Fibroblast of lung (primary cell): ENCODE data around the gene IL2. TPM values are rescaled to one million over a fixed set of nuclear protein-coding genes. Genes with fewer than 3 reads are reported as not detected.

Experiments
- DNase-seq, 2 donors: peaks; one replicate each; pipeline versions ENCODE4 v3.0.0 to v3.0.0-alpha.2; 2010; ENCODE audit warnings: low read depth in 2 of 2
- H2AFZ ChIP-seq: 2 replicates; pipeline ENCODE4 v1.5.1; 2012; ENCODE audit warnings: low read length, control low read depth, inconsistent platforms
- H3K27ac ChIP-seq: 2 replicates; pipeline ENCODE4 v1.5.1; 2011; ENCODE audit warnings: low read length, control low read depth; ENCODE audit not compliant: insufficient read depth
- H3K27me3 ChIP-seq: 2 replicates; pipeline ENCODE4 v1.5.1; 2011; ENCODE audit warnings: mild to moderate bottlenecking, low read length; ENCODE audit not compliant: control insufficient read depth, insufficient read depth
- H3K36me3 ChIP-seq: 2 replicates; pipeline ENCODE4 v1.5.1; 2011; ENCODE audit warnings: low read length; ENCODE audit not compliant: control insufficient read depth, insufficient read depth
- H3K4me1 ChIP-seq: 2 replicates; pipeline ENCODE4 v1.5.1; 2011; ENCODE audit warnings: low read length; ENCODE audit not compliant: control insufficient read depth, insufficient read depth; ENCODE audit errors: extremely low read depth
- H3K4me2 ChIP-seq: 2 replicates; pipeline ENCODE4 v1.5.1; 2011; ENCODE audit warnings: low read length, control low read depth; ENCODE audit not compliant: insufficient read depth; ENCODE audit errors: extremely low read depth
- H3K4me3 ChIP-seq, 4 experiments: fragments of 200-600 bp in 1 of 4; sonication (generic) in 1 of 4; replicated peaks in 1 of 4; 2 replicates each; pipeline ENCODE4 v1.5.1; 2011 to 2016; ENCODE audit warnings: low read length in 4 of 4, low read depth in 3 of 4, mild to moderate bottlenecking in 3 of 4, control low read depth in 2 of 4, inconsistent platforms in 1 of 4, mixed read lengths in 1 of 4; ENCODE audit not compliant: insufficient read depth in 1 of 4; ENCODE audit errors: control extremely low read depth in 1 of 4
- H3K79me2 ChIP-seq: 2 replicates; pipeline ENCODE4 v1.5.1; 2012; ENCODE audit warnings: mild to moderate bottlenecking, low read length, inconsistent platforms; ENCODE audit not compliant: control insufficient read depth, insufficient read depth
- H3K9ac ChIP-seq: 2 replicates; pipeline ENCODE4 v1.5.1; 2011; ENCODE audit warnings: mild to moderate bottlenecking, low read length, control low read depth; ENCODE audit not compliant: insufficient read depth
- H3K9me3 ChIP-seq: 2 replicates; pipeline ENCODE4 v1.5.1; 2012; ENCODE audit warnings: low read depth, low read length; ENCODE audit not compliant: control insufficient read depth, insufficient read depth
- H4K20me1 ChIP-seq: 2 replicates; pipeline ENCODE4 v1.5.1; 2011; ENCODE audit warnings: low read length; ENCODE audit not compliant: control insufficient read depth, insufficient read depth; ENCODE audit errors: extremely low read depth
- EZH2 ChIP-seq: IDR thresholded peaks from 2 replicates; pipeline ENCODE4 v1.5.1; 2012; ENCODE audit warnings: low read length, control low read depth, mild to moderate bottlenecking; ENCODE audit errors: missing control alignments
- polyA plus RNA-seq, 2 donors: library from polyadenylated mRNA; depleted of rRNA in 1 of 2; stranded (reverse) in 1 of 2; unstranded in 1 of 2; fragments of >200 nt; gene quantifications; 2 replicates each; pipeline ENCODE4 v1.2.1, GENCODE V29; 2011 to 2012; ENCODE audit warnings: missing spikeins in 1 of 2
- total RNA-seq: library from RNA; depleted of rRNA; stranded (reverse); fragments of >200 nt; gene quantifications from 2 replicates; pipeline ENCODE4 v1.2.1, GENCODE V29; 2014
- TF ChIP-seq, protein P1 (sequence below), 2 donors: IDR thresholded peaks in 1 of 2; conservative IDR thresholded peaks in 1 of 2; 1 replicate in 1 of 2; 2 replicates in 1 of 2; pipeline ENCODE4 v1.5.1; 2011 to 2012; ENCODE audit warnings: low read length in 2 of 2, control low read depth in 1 of 2, inconsistent platforms in 1 of 2, low read depth in 1 of 2, mild to moderate bottlenecking in 1 of 2

IL2 gene
- total and polyA plus RNA-seq, 2 donors (not counting 1 experiment from before 2014, with no cell fraction given) = not detected

DNA sequence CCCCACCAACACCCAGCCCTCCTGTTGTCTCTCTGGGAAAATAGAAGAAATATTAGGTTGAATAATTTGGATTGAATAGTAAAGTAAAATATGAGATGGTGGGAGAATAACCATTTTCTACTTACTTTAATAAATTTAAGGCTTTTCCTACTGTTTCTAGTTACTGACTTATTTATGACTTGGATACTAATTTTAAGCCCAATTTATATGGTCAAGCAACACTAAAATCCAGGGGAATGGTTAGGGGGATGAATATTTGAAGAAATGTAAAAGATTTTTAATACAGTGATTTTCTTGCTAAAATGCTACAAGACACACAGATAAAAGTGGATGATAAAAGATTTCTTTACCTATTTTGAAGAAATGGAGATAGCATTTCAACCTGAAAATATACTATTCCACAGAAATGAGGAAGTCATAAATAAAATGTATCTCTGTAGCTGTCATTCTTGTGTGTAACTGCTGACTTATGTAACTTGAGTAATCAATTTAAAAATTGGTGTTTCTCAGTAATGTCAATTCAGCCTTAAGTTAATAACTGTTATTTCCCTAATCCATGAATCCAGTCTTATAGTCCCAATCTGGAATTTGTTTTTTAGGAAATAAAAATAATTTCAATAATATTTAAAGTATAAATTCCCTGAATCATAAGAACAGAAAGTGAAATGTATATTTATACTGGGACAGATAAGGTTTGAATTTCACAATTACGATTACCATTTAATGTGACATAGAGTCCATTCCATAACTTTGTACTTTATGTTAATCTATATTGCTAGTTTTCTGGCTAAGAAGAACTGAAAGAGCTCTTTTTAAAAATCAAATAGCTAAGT, 24.3 kb upstream of the IL2 start:
- Histone ChIP-seq H3K4me3 (no peak overlapping the region), H2AFZ (no peak overlapping the region), H3K27me3 (no peaks in the 10 kb centered on the region), H3K36me3 (no peaks in the 10 kb centered on the region), H3K4me2 (no peak overlapping the region), H3K79me2 (no peaks in the 10 kb centered on the region), H3K27ac (no peak overlapping the region), H4K20me1 (no peaks in the 10 kb centered on the region), H3K9ac (no peak overlapping the region), H3K4me1 (no peaks in the 10 kb centered on the region), H3K9me3 (no peaks in the 10 kb centered on the region)
- DNase-seq = no peak
- no peak for TF ChIP-seq EZH2
- TF ChIP-seq, protein P1, sequence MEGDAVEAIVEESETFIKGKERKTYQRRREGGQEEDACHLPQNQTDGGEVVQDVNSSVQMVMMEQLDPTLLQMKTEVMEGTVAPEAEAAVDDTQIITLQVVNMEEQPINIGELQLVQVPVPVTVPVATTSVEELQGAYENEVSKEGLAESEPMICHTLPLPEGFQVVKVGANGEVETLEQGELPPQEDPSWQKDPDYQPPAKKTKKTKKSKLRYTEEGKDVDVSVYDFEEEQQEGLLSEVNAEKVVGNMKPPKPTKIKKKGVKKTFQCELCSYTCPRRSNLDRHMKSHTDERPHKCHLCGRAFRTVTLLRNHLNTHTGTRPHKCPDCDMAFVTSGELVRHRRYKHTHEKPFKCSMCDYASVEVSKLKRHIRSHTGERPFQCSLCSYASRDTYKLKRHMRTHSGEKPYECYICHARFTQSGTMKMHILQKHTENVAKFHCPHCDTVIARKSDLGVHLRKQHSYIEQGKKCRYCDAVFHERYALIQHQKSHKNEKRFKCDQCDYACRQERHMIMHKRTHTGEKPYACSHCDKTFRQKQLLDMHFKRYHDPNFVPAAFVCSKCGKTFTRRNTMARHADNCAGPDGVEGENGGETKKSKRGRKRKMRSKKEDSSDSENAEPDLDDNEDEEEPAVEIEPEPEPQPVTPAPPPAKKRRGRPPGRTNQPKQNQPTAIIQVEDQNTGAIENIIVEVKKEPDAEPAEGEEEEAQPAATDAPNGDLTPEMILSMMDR (conservative IDR thresholded peaks at IDR 0.05 in 1 of 2, IDR thresholded peaks at IDR 0.05 in 1 of 2; ENCODE audit: low read depth in 1 of 2, low read length in 2 of 2) = no peak

DNA sequence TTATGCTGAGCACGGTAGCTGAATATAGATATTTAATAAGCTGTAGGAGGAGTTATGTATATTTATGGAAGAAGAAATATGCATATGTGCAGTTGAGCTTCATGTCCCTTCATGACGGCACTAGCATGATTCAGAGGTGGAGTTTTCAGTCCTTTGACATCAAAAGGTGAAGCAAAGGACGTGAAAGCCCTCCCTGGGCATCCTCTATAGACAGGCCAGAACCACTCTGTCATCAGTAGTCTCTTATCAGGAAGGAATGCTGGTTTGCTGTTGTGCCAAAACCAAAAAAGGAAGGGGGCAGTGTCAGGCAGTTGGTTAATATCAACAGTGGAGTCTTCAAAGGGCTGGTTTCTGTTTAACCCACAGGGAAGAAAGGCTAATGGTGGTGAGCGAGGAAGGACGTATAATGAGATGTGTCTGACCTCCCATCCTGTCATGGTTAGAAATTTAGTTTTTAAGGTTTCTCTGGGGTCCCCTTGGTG, 23.5 kb upstream of the IL2 start:
- TF ChIP-seq, protein P1 (conservative IDR thresholded peaks at IDR 0.05 in 1 of 2, IDR thresholded peaks at IDR 0.05 in 1 of 2; ENCODE audit: low read depth in 1 of 2, low read length in 2 of 2) = no peak
- no peak for TF ChIP-seq EZH2
- Histone ChIP-seq H3K4me2 (no peak overlapping the region), H3K36me3 (no peaks in the 10 kb centered on the region), H3K4me1 (no peaks in the 10 kb centered on the region), H3K9ac (no peak overlapping the region), H3K79me2 (no peaks in the 10 kb centered on the region), H2AFZ (no peak overlapping the region), H3K27me3 (no peaks in the 10 kb centered on the region), H3K4me3 (no peak overlapping the region), H4K20me1 (no peaks in the 10 kb centered on the region), H3K27ac (no peak overlapping the region), H3K9me3 (no peaks in the 10 kb centered on the region)
- DNase-seq = peak; percentile 79 to 84

DNA sequence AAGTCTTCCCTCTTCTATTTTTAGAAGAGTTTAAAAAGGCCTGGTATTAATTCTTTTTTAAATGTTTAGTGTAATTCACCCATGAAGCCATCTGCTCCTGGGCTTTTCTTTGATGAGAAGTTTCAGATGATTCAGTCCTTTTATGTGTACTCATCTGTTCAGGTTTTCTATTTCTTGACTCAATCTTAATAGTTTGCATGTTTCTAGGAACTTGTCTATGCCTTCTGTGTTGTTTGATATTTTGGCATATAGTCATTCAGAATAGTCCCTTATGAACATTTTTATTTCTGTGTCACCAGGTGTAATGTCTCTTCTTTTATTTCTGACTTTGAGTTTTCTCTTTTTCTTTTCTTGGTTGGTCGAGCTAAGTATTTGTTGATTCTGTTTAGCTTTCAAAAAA, 20.2 kb upstream of the IL2 start:
- Histone ChIP-seq H3K27me3 (no peaks in the 10 kb centered on the region), H3K4me1 (no peaks in the 10 kb centered on the region), H3K79me2 (no peaks in the 10 kb centered on the region), H2AFZ (no peak overlapping the region), H3K4me3 (no peak overlapping the region), H3K9me3 (no peaks in the 10 kb centered on the region), H3K9ac (no peak overlapping the region), H3K4me2 (no peak overlapping the region), H3K36me3 (no peaks in the 10 kb centered on the region), H4K20me1 (no peaks in the 10 kb centered on the region), H3K27ac (no peak overlapping the region)
- DNase-seq = no peak
- TF ChIP-seq, protein P1 (conservative IDR thresholded peaks at IDR 0.05 in 1 of 2, IDR thresholded peaks at IDR 0.05 in 1 of 2; ENCODE audit: low read depth in 1 of 2, low read length in 2 of 2) = no peak
- no peak for TF ChIP-seq EZH2
